PC-9 (cell line): Measurements from ENCODE around the gene CSH2. TPM values are rescaled to one million over a fixed set of nuclear protein-coding genes. Genes with fewer than 3 reads are reported as not detected.

Experiments
- BruUV-seq: library from RNA; stranded (reverse); fragments of 400-500 nt; replicated peaks from 2 replicates; lab custom pipeline; 2021; lab: Mats Ljungman, UMichigan
- CTCF ChIA-PET: fragments of 300-600 bp; sonication (Branson Sonifier 250); formaldehyde crosslinking; loops from one replicate; lab custom pipeline; 2022; ENCODE audit warnings: antibody characterized with exemption; lab: Charles Lee
- POLR2A ChIA-PET: fragments of 300-600 bp; sonication (Branson Sonifier 250); formaldehyde crosslinking; loops from one replicate; lab custom pipeline; 2022; ENCODE audit warnings: antibody characterized with exemption; ENCODE audit not compliant: unreplicated experiment; lab: Charles Lee
- DNase-seq, 2 experiments: peaks; one replicate each; pipeline versions ENCODE4 v3.0.0 to v3.0.0-alpha.2; 2015 to 2022; ENCODE audit warnings: mixed read lengths in 1 of 2
- H2AFZ ChIP-seq: fragments of 200-600 bp; sonication (generic); 2 replicates; pipeline ENCODE4 v1.8.1; 2017; ENCODE audit warnings: antibody characterized with exemption
- H3F3A ChIP-seq: fragments of 200-600 bp; sonication (generic); 2 replicates; pipeline ENCODE4 v1.8.1; 2017; ENCODE audit warnings: antibody characterized with exemption, mild to moderate bottlenecking, low read depth; ENCODE audit not compliant: insufficient read depth
- H3K27ac ChIP-seq: fragments of 200-600 bp; sonication (generic); 2 replicates; pipeline ENCODE4 v1.6.1; 2016; ENCODE audit warnings: mixed run types
- H3K27me3 ChIP-seq: fragments of 200-600 bp; sonication (generic); 2 replicates; pipeline ENCODE4 v1.6.1; 2016; ENCODE audit warnings: low read depth, mixed run types; ENCODE audit not compliant: insufficient read depth
- H3K36me3 ChIP-seq: fragments of 200-600 bp; sonication (generic); 2 replicates; pipeline ENCODE4 v1.6.1; 2016; ENCODE audit warnings: low read depth, mixed run types
- H3K4me1 ChIP-seq: fragments of 200-600 bp; sonication (generic); replicated peaks from 2 replicates; pipeline ENCODE4 v1.6.1; 2016; ENCODE audit warnings: mixed run types; ENCODE audit not compliant: insufficient read depth
- H3K4me2 ChIP-seq: fragments of 200-600 bp; sonication (generic); 2 replicates; pipeline ENCODE4 v1.6.1; 2017; ENCODE audit warnings: mixed run types
- H3K4me3 ChIP-seq: fragments of 200-600 bp; sonication (generic); 2 replicates; pipeline ENCODE4 v1.6.1; 2016; ENCODE audit warnings: mixed run types
- H3K79me2 ChIP-seq: fragments of 200-600 bp; sonication (generic); 2 replicates; pipeline ENCODE4 v1.6.1; 2017; ENCODE audit warnings: low read depth, mixed run types
- H3K9me2 ChIP-seq: fragments of 200-600 bp; sonication (generic); 2 replicates; pipeline ENCODE4 v1.8.1; 2017; ENCODE audit warnings: mild to moderate bottlenecking; ENCODE audit not compliant: insufficient read depth
- H3K9me3 ChIP-seq: fragments of 200-600 bp; sonication (generic); 2 replicates; pipeline ENCODE4 v1.8.1; 2016; ENCODE audit warnings: low read depth; ENCODE audit not compliant: insufficient read depth
- H4K20me1 ChIP-seq: fragments of 200-600 bp; sonication (generic); 2 replicates; pipeline ENCODE4 v1.8.1; 2017; ENCODE audit not compliant: insufficient read depth
- EZH2 ChIP-seq: fragments of 200-600 bp; sonication (generic); IDR thresholded peaks from 2 replicates; pipeline ENCODE4 v1.8.0; 2017; ENCODE audit warnings: antibody characterized with exemption, low read depth
- intact Hi-C: fragments of 100-400 bp; cut with micrococcal nuclease; formaldehyde crosslinking; loops from one replicate; pipeline ENCODE4 v1.10.0; 2022; ENCODE audit not compliant: unreplicated experiment
- total RNA-seq: library from RNA; stranded (reverse); gene quantifications from 2 replicates; pipeline ENCODE4 v1.2.3, GENCODE V29; 2021
- TF ChIP-seq, protein P1 (sequence below): fragments of 200-600 bp; sonication (generic); conservative IDR thresholded peaks from 2 replicates; pipeline ENCODE4 v1.6.1; 2017; ENCODE audit warnings: mixed run types, antibody characterized with exemption, mild to moderate bottlenecking, moderate library complexity

CSH2 gene
- total RNA-seq, 1 experiment from 2014 or later, result not detected

DNA sequence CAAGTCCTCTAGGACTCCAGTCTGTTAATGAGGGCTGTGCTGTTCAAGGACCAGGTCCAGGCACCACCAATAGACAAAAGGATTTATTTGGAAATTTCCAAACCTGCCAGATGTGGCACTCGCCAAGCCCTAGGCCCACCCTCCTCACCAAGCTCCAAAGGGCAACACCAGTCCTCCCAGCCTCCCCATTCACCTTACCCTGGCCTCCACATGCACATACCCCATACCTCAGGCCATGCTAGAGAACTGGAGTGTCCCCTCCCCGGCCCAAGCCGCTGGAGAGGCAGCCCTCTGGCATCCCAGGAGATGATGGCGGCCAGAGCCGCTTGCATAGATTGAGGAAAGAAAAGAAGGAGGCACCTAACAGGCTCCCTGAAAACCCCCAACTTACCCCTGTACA, 41.5 kb downstream of the CSH2 start:
- peaks cover 36% of the 10 kb centered on the region for H3K79me2 ChIP-seq
- CTCF ChIA-PET, result no interaction called here
- no peak overlapping the region for H3K27ac ChIP-seq
- H3F3A ChIP-seq, result peaks cover 34% of the 10 kb centered on the region
- POLR2A ChIA-PET, result no interaction called here
- no peak overlapping the region for H2AFZ ChIP-seq
- H3K36me3 ChIP-seq, result peaks cover 31% of the 10 kb centered on the region
- TF ChIP-seq EZH2, result no peak
- TF ChIP-seq, protein P1, sequence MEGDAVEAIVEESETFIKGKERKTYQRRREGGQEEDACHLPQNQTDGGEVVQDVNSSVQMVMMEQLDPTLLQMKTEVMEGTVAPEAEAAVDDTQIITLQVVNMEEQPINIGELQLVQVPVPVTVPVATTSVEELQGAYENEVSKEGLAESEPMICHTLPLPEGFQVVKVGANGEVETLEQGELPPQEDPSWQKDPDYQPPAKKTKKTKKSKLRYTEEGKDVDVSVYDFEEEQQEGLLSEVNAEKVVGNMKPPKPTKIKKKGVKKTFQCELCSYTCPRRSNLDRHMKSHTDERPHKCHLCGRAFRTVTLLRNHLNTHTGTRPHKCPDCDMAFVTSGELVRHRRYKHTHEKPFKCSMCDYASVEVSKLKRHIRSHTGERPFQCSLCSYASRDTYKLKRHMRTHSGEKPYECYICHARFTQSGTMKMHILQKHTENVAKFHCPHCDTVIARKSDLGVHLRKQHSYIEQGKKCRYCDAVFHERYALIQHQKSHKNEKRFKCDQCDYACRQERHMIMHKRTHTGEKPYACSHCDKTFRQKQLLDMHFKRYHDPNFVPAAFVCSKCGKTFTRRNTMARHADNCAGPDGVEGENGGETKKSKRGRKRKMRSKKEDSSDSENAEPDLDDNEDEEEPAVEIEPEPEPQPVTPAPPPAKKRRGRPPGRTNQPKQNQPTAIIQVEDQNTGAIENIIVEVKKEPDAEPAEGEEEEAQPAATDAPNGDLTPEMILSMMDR, result no peak
- BruUV-seq, result no TSS peak
- intact Hi-C loops, result no loop called here
- no peaks in the 10 kb centered on the region for H3K27me3 ChIP-seq
- DNase-seq, result no peak
- no peaks in the 10 kb centered on the region for H3K9me3 ChIP-seq
- H3K4me3 ChIP-seq, result no peak overlapping the region
- peaks cover 10% of the 10 kb centered on the region; the same call in 1 of the 2 replicates for H4K20me1 ChIP-seq
- no peak overlapping the region for H3K4me2 ChIP-seq
- H3K4me1 ChIP-seq, result peaks cover 10% of the 10 kb centered on the region
- H3K9me2 ChIP-seq, result no peaks in the 10 kb centered on the region

DNA sequence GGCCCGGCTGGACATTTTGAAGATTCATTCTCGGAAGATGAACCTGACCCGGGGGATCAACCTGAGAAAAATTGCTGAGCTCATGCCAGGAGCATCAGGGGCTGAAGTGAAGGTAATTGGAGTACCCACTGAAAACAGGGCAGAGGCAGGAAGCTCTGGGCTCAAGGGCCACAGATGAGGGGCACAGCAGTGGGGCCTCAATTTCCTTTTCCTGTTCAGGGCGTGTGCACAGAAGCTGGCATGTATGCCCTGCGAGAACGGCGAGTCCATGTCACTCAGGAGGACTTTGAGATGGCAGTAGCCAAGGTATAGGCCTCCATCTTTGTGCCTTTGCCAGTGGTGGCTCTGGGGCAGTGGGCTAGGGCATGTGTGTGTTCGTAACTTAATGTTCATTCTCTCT, 42.0 kb downstream of the CSH2 start:
- Histone ChIP-seq H2AFZ (no peak overlapping the region), H3K36me3 (peaks cover 31% of the 10 kb centered on the region), H3K4me2 (no peak overlapping the region), H4K20me1 (peaks cover 10% of the 10 kb centered on the region; the same call in 1 of the 2 replicates), H3K4me1 (peaks cover 10% of the 10 kb centered on the region), H3K9me2 (no peaks in the 10 kb centered on the region), H3K27ac (no peak overlapping the region), H3K4me3 (no peak overlapping the region), H3K79me2 (peaks cover 33% of the 10 kb centered on the region), H3K9me3 (no peaks in the 10 kb centered on the region), H3K27me3 (no peaks in the 10 kb centered on the region), H3F3A (peaks cover 36% of the 10 kb centered on the region)
- intact Hi-C loops, result no loop called here
- DNase-seq, result no peak
- no TSS peak for BruUV-seq
- ChIA-PET POLR2A (no interaction called here), CTCF (no interaction called here)
- no peak for TF ChIP-seq EZH2
- TF ChIP-seq, protein P1, result no peak

DNA sequence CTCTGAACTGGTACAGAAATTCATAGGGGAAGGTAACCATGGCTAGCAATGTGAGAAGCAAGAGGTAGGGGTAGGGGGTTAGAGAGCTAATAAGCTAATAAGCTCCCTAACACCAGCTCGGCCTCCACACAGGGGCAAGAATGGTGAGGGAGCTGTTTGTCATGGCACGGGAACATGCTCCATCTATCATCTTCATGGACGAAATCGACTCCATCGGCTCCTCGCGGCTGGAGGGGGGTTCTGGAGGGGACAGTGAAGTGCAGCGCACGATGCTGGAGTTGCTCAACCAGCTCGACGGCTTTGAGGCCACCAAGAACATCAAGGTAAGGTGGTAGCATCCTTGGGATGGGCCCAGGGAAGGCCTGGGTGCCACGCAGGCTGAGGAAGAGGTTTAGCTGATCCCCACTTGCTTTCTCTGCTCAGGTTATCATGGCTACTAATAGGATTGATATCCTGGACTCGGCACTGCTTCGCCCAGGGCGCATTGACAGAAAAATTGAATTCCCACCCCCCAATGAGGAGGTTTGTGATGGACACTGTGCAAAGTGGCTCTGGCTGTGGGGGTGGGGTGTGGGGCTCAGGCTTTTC, 42.5 kb downstream of the CSH2 start:
- ChIA-PET CTCF (no interaction called here), POLR2A (interaction anchor here (0.6 kb wide), 1 partner anchor 80 kb away, joined by 4 read pairs; no protein-coding TSS in a partner anchor)
- no peak overlapping the region for H2AFZ ChIP-seq
- H3K4me1 ChIP-seq, result peaks cover 11% of the 10 kb centered on the region
- intact Hi-C loops, result no loop called here
- no TSS peak for BruUV-seq
- H4K20me1 ChIP-seq, result peaks cover 10% of the 10 kb centered on the region; the same call in 1 of the 2 replicates
- no peak for DNase-seq
- H3K36me3 ChIP-seq, result peaks cover 31% of the 10 kb centered on the region
- H3K79me2 ChIP-seq, result peaks cover 38% of the 10 kb centered on the region
- no peak overlapping the region for H3K4me2 ChIP-seq
- no peaks in the 10 kb centered on the region for H3K27me3 ChIP-seq
- peaks cover 41% of the 10 kb centered on the region for H3F3A ChIP-seq
- no peaks in the 10 kb centered on the region for H3K9me3 ChIP-seq
- no peak overlapping the region for H3K4me3 ChIP-seq
- H3K9me2 ChIP-seq, result no peaks in the 10 kb centered on the region
- TF ChIP-seq, protein P1, result no peak
- no peak for TF ChIP-seq EZH2
- H3K27ac ChIP-seq, result no peak overlapping the region
